RWPE2 (cell line): ENCODE measurements around the gene ST7L.

ENCODE experiments used
- ATAC-seq: fragments of 200-7000 bp; cut with Tn5 transposase; 3 replicates; pipeline ENCODE4 v1.9.1; 2021; ENCODE audit warnings: low read depth
- DNase-seq: peaks from one replicate; pipeline ENCODE4 v3.0.0-alpha.2; 2020; ENCODE audit warnings: low spot score
- H3K27ac ChIP-seq: fragments of 450-650 bp; 2 replicates; pipeline ENCODE4 v1.5.1; 2017; ENCODE audit warnings: mild to moderate bottlenecking; ENCODE audit not compliant: poor library complexity, severe bottlenecking
- H3K27me3 ChIP-seq: fragments of 250-450 bp; sonication (Bioruptor Pico); 2 replicates; pipeline ENCODE4 v1.5.1; 2021; ENCODE audit warnings: mild to moderate bottlenecking, moderate library complexity; ENCODE audit not compliant: insufficient read depth, poor library complexity, severe bottlenecking
- H3K36me3 ChIP-seq: fragments of 250-450 bp; sonication (Bioruptor Pico); 2 replicates; pipeline ENCODE4 v1.5.1; 2020; ENCODE audit warnings: low read depth, mild to moderate bottlenecking, moderate library complexity
- H3K4me1 ChIP-seq: fragments of 250-450 bp; sonication (Bioruptor Pico); 2 replicates; pipeline ENCODE4 v1.5.1; 2021; ENCODE audit warnings: mild to moderate bottlenecking, moderate library complexity; ENCODE audit not compliant: insufficient read depth, poor library complexity, severe bottlenecking
- H3K4me3 ChIP-seq: fragments of 250-450 bp; sonication (Bioruptor Pico); 2 replicates; pipeline ENCODE4 v1.5.1; 2021; ENCODE audit warnings: mild to moderate bottlenecking, moderate library complexity; ENCODE audit not compliant: severe bottlenecking
- H3K9me3 ChIP-seq: fragments of 250-450 bp; sonication (Bioruptor Pico); 2 replicates; pipeline ENCODE4 v1.5.1; 2021; ENCODE audit warnings: mild to moderate bottlenecking, moderate library complexity; ENCODE audit not compliant: severe bottlenecking
- TF ChIP-seq, protein P1 (sequence below): fragments of 450-650 bp; IDR thresholded peaks from one replicate; pipeline ENCODE4 v1.5.1; 2017; ENCODE audit warnings: mild to moderate bottlenecking, moderate library complexity; ENCODE audit not compliant: poor library complexity, severe bottlenecking

Gene ST7L

DNA sequence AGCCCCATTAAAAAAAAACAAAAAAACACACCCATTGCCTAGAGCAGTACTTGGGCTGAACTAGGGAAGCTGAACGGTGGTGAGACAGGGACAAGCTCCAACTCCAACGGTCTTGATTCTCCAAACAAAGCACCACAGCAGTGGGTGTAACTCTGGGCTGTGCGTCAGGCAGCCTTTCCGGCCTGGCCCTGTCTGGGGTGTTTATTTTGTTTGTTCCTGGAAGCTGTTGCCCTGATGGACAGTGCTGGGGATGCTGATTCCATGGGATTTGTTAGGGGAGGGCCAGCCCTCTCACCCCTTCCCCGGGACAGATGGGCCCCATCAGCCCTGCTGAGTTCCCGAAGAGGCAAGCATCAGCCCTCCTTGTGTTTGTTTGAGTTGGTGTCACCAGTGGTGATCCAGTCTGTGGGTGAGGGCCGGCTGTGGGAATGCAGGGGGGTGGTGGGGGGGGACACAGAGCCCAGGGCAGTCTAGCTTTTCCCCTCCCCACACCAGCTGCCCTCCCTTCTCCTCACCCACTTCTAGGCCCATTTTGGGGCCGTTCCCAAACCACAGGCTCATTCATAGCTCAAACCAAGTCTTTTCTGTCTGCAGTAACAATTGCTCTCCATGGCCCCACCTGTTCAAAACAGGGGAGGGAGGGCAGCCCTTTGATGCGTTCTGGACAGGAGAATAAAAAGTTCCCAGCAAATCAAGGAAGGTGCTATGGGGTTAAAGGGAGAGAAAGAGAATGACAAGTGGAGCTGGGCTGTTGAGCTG is 105.7 kb downstream of the ST7L start:
- TF ChIP-seq, protein P1, sequence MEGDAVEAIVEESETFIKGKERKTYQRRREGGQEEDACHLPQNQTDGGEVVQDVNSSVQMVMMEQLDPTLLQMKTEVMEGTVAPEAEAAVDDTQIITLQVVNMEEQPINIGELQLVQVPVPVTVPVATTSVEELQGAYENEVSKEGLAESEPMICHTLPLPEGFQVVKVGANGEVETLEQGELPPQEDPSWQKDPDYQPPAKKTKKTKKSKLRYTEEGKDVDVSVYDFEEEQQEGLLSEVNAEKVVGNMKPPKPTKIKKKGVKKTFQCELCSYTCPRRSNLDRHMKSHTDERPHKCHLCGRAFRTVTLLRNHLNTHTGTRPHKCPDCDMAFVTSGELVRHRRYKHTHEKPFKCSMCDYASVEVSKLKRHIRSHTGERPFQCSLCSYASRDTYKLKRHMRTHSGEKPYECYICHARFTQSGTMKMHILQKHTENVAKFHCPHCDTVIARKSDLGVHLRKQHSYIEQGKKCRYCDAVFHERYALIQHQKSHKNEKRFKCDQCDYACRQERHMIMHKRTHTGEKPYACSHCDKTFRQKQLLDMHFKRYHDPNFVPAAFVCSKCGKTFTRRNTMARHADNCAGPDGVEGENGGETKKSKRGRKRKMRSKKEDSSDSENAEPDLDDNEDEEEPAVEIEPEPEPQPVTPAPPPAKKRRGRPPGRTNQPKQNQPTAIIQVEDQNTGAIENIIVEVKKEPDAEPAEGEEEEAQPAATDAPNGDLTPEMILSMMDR, result no peak
- H3K4me3 ChIP-seq, result no peak overlapping the region
- no peaks in the 10 kb centered on the region for H3K27me3 ChIP-seq
- no peaks in the 10 kb centered on the region for H3K9me3 ChIP-seq
- no peak for DNase-seq
- no peak overlapping the region for H3K27ac ChIP-seq
- no peaks in the 10 kb centered on the region for H3K36me3 ChIP-seq
- H3K4me1 ChIP-seq, result peaks cover 7% of the 10 kb centered on the region
- no peak for ATAC-seq

DNA sequence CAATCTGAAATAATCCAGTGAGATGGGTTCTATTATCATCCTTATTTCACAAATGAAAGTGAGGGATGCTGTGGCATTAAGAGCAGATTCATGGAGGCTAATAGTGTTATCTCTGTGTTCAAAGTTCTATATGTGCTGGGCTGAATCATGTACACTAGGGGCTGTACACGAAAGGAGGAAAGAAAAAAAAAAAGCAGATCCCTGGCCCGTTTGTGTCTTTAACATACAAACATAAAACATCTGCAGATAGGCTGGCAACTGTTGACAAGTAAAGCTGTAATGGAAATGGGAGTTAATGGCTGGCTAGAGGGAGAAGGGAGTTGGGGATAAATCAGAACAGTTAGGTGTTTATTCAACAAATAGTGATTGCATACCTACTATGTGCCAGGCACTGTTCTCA is 107.0 kb downstream of the ST7L start:
- ATAC-seq (no peak), DNase-seq (no peak)
- Histone ChIP-seq H3K4me1 (no peaks in the 10 kb centered on the region), H3K9me3 (no peaks in the 10 kb centered on the region), H3K27ac (no peak overlapping the region), H3K27me3 (no peaks in the 10 kb centered on the region), H3K4me3 (no peak overlapping the region), H3K36me3 (no peaks in the 10 kb centered on the region)
- TF ChIP-seq, protein P1, result no peak

DNA sequence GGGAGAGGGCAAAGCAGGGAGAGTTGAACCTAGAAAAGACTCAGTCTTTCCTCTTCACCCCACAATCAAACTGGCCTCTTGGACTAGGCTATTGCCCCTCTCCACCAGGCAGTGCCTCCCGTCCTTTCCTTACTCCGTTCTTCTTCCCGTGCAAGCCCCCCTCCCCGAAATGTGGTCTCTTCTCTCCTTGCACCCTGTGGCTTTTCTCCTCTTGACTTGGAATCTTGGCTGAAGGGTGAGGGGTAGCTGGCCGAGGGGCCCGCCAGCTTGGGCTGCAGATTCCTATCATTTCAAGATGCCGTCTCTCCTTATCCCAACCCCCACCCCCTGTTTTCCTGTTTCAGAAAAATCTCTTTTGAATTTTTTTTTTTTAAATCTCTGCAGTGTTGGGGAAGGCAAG is 108.6 kb downstream of the ST7L start:
- ATAC-seq (no peak), DNase-seq (no peak)
- no peaks in the 10 kb centered on the region for H3K4me1 ChIP-seq
- H3K27me3 ChIP-seq, result no peaks in the 10 kb centered on the region
- no peaks in the 10 kb centered on the region for H3K36me3 ChIP-seq
- TF ChIP-seq, protein P1, result no peak
- H3K27ac ChIP-seq, result no peak overlapping the region
- no peaks in the 10 kb centered on the region for H3K9me3 ChIP-seq
- no peak overlapping the region for H3K4me3 ChIP-seq

DNA sequence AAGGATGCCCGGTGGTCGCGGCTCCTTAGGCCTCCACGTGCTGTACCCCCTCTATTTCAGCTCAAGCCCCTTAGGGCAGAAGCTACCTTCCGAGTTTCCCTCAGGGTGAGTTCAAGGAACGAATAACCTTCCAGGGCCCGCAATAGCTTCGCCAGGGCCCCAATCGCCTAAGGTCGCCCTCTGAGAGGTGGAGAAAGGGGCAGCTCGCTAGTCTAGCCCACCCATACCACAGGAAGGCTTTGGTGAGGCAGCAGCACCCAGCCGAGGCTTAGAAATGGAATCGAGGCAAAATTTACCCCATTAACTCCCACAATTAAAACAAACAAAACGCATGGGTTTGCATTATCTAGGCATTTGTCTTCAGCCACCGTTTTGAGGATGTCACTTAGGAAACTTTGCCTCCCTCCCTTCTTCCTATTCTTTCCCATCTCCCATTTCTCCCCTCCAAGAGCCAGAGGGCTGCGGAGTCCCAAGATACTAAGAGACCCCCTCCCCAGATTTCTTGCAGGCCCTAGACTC is 109.2 kb downstream of the ST7L start:
- H3K27ac ChIP-seq, result no peak overlapping the region
- H3K36me3 ChIP-seq, result no peaks in the 10 kb centered on the region
- no peaks in the 10 kb centered on the region for H3K4me1 ChIP-seq
- H3K4me3 ChIP-seq, result no peak overlapping the region
- no peaks in the 10 kb centered on the region for H3K9me3 ChIP-seq
- no peak for ATAC-seq
- TF ChIP-seq, protein P1, result no peak
- DNase-seq, result no peak
- no peaks in the 10 kb centered on the region for H3K27me3 ChIP-seq

DNA sequence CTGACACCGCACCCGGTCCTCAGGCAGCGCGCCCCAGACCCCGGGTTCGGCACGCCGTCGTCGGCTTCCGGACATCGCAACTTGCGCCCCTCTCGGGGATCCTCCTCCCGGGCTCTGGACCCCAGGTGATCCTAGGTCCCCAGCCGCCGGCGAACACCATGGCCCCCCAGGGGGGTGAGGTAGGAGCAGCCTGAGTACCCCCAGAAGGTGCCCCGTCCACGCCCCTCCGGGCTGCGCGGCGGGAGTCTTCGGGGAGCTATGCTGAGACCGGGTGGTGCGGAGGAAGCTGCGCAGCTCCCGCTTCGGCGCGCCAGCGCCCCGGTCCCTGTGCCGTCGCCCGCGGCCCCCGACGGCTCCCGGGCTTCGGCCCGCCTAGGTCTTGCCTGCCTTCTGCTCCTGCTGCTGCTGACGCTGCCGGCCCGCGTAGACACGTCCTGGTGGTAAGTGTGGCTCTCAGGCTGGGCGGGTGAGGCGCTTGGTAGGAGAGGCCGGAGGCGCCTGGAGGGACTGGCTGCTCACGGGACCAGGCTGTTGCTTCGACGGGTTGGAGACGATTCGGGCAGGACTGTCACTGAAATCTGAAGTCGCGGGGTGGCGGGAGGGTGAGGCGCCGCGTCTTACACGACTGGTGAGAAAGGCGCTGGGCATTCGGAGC is 109.8 kb downstream of the ST7L start:
- peak; percentile 17; the same call in 2 of the 3 replicates for ATAC-seq
- no peaks in the 10 kb centered on the region for H3K27me3 ChIP-seq
- TF ChIP-seq, protein P1, result no peak
- no peaks in the 10 kb centered on the region for H3K9me3 ChIP-seq
- no peak overlapping the region for H3K27ac ChIP-seq
- DNase-seq, result no peak
- H3K4me3 ChIP-seq, result peak overlapping the region; percentile 52
- no peaks in the 10 kb centered on the region for H3K36me3 ChIP-seq
- H3K4me1 ChIP-seq, result no peaks in the 10 kb centered on the region
